8988T (cell line): ENCODE results near the gene TTL.
"Not testable (repeated sequence)": the region's sequence is repeated elsewhere in the genome, so short reads cannot be mapped to it uniquely, and the experiment has no call there.

ENCODE experiments used
- DNase-seq: peaks from one replicate; pipeline ENCODE4 v3.0.0; 2011

The TTL gene

GRCh38 chr2:112481528-112482233, at the start of gene TTL:
TSS of gene TTL (plus strand) at chr2:112482156. CDS start at chr2:112482345, 189 bp downstream.
- peak; percentile 77 for DNase-seq

DNA sequence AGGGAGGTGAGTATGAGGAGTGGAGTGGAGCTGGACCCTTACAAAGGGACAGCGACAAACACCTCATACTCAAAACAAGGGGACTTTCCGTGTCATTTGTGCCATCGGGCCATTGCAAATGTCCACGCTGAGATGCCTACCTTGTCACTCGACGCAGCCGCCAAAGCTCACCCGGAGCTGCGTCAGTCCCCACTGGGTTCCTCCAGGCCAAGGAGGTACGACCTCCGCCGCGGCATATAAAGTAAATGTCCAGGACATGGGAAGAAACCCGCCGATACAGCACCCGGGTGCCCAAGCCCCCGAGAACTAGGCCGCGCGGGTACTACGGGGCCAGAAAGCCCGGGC, 49.6 kb upstream of the TTL start:
- DNase-seq: not testable (repeated sequence)

GRCh38 chr2:112432735-112433479, 49.0 kb upstream of the TTL start:
- not testable (repeated sequence) for DNase-seq

- not testable (repeated sequence) for DNase-seq
Observed at GRCh38 chr2:112433480-112433879, 48.5 kb upstream of the TTL start, which contains the start of gene RGPD8. TSS of gene RGPD8 (minus strand) at chr2:112433645. CDS start at chr2:112433453, 192 bp downstream.

GRCh38 chr2:112433932-112434730, 47.8 kb upstream of the TTL start:
- no peak for DNase-seq

DNA sequence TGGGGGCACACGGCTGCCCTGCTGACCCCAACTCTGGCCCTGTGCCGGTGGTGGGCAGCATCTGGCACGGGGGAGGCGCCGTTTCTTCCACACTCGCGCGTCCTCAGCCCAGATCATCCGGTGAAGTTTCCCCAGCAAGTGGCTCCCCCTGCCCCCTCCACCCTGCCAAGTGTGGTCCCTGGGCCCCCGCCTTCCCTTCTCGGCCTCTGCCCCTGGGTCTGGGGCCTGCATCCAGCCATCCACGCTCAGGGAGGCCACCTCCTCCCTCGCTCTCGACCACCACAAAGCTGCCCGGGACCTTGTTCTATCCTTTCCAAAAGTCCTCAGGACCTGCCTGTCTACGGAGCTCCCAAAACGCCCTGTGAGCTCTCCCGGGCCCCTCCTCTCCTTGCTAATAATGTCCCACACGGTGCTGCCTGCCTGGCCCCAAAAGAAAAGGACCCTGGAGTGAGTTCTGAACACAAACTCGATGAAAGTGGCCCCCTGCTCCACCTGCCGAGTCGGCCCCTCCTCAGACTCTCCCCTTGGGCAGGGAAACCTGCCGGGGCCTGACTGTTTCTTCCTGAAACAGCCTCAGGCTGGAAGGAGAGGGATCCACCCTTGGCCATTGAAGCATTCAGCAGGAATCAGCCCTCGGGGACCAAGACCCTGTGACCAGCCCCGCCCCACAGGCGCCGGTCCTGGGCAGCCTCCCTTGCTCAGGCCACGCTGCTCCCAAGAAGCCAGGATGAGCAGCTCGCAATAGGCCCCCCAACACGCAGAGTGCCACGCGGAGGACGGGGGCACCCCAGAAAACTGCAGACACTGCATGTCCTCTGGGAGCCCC, 46.9 kb upstream of the TTL start:
- DNase-seq: not testable (repeated sequence)

- DNase-seq: not testable (repeated sequence)
Observed at GRCh38 chr2:112435716-112436431, 46.1 kb upstream of the TTL start.

- not testable (repeated sequence) for DNase-seq
Observed at GRCh38 chr2:112436993-112437392, 45.0 kb upstream of the TTL start.

DNA sequence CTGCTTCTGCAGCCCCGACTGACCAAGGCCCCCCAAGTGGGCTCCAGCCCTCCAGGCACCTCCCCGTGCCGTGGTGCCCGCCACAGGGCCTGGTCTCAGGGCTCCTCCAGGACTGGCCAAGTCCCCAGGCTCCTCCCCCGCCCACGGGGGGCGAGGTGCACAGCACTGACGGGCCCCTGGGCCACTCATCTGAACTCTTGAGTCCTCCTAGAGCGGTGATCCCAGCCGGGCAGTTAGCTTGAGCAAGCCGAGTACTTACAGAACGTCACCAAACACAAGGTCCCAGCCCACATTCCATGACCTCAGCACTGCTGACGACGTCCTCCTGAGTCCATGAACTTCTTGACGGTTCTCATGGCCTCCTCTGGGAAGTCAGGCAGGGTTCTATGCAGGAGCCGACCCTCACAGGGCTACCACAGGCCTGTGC, 44.5 kb upstream of the TTL start:
- not testable (repeated sequence) for DNase-seq

DNA sequence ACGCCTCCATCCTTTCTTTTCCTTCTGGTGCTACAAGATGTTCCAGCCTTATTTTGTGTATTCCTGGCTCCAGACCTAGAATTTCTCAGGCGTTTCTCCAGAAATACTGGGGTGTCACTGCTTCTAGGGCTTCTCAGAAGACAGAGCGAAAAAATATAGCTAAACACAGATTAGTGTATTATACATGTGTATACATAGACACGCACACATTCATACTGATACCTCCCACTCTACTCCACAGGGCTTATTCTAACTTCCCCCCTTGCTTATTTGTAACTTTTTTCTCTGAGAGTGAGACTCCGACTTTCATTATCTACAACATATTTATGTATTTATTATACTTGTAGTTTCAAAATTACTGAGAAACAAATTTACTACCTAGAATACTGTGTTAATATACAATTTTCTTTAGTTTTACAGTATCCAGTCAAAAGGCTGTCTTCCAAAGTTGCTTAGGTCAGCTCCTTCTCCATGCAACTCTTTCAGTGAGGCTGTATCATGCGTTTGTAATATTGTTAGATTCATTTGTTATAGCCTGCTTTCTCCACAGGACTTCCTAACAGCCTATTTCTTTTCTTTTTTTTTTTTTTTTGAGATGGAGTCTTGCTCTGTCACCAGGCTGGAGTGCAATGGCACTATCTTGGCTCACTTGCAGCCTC, 43.2 kb upstream of the TTL start:
- not testable (repeated sequence) for DNase-seq

- DNase-seq: not testable (repeated sequence)
Observed at GRCh38 chr2:112444256-112444655, 37.7 kb upstream of the TTL start.

DNA sequence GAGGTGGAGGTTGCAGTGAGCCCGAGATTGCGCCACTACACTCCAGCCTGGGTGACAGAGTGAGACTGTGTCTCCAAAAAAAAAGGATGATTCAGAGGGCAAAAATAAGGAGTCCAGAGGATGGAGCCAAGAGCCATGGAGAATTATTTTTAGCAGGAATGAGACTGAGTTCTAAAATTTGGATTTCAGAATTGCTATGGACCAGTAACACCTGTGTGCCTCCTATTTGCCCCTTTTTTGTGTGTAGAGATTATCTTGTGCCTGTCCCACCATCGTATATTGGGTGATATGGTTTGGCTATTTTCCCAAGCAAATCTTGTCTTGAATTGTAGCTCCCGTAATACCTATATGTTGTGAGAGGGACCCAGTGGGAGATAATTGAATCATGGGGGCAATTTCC, 32.1 kb upstream of the TTL start:
- no peak for DNase-seq

DNA sequence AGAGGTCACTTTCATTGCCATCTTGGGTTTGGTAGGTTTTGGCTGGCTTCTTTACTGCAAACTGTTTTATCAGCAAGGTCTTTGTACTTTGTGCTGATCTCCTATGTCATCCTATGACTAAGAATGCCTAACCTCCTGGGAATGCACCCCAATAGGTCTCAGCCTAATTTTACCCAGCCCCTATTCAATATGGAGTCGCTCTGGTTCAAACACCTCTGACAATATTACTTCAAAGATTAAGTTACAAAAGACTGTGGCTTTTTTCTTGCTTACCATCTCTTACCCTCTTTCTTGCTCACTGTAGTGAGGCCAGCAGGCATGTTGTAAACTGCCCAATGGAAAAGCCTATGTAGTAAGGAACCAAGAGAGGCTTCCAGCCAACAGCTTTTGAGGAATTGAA, 30.6 kb upstream of the TTL start:
- no peak for DNase-seq

GRCh38 chr2:112454586-112454985, 27.4 kb upstream of the TTL start:
- no peak for DNase-seq

GRCh38 chr2:112459372-112459771, 22.6 kb upstream of the TTL start:
- DNase-seq: no peak

- no peak for DNase-seq
Observed at GRCh38 chr2:112462178-112462577, 19.8 kb upstream of the TTL start.

DNA sequence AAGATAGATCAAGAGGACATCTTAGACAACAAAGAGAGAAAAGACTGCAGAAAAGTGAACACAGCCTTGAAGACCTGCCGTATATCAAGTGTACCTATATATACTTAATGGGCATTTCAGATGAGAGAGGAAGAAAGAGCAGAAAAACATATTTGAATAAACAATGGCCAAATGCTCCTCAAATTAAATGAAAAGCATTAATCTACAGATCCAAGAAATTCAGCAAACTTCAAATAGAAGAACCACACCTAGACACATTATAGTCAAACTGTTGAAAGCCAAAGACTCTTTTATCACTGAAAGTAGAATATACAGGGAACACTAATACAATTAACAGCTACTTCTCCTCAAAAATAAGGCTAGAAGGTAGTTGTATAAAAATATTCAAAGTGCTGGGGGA, 18.7 kb upstream of the TTL start:
- no peak for DNase-seq

- DNase-seq: no peak
Observed at GRCh38 chr2:112465382-112465781, 16.6 kb upstream of the TTL start.

DNA sequence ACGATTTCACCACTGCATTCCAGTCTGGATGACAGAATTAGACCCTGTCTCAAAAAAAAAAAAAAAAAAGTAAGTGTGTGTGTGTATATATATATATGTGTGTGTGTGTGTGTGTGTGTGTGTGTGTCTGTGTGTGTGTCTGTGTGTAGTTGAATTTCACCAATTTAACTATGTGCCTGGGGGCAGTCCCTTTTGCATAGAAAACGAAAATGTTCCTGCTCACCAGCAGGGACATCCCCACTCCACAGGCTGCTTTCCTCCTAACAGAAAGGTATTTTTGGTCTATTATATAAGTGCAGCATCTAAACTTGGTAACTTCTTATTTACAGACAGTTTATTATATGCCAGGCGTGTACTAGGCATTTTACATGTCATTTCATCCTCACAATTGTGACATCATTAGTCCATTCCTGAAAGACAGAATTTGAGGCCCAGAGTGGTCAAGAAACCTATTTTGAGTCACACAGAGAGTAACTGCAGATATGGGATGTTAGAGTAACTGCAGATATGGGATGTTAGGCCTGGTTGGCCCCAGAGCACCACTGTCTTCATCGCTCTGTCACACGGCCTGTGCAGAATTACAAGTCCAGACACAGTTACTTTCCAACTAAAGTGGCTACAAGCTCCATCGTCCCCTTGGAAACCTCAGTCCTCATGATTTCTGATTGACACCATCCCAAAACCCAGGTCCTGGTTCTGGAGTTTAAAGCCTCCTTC, 9.3 kb upstream of the TTL start:
- no peak for DNase-seq

GRCh38 chr2:112474844-112475486, 7.0 kb upstream of the TTL start:
- no peak for DNase-seq
